Activated CD4-positive, alpha-beta T cell treated with anti-CD3 and anti-CD28 coated beads, Interleukin-2, amount 50 U/mL, for 16 hours (primary cell): ENCODE measurements around the gene AGER.

Source experiments
- DNase-seq: peaks from one replicate; pipeline ENCODE4 v3.0.0-alpha.2; 2020

Gene AGER

DNA sequence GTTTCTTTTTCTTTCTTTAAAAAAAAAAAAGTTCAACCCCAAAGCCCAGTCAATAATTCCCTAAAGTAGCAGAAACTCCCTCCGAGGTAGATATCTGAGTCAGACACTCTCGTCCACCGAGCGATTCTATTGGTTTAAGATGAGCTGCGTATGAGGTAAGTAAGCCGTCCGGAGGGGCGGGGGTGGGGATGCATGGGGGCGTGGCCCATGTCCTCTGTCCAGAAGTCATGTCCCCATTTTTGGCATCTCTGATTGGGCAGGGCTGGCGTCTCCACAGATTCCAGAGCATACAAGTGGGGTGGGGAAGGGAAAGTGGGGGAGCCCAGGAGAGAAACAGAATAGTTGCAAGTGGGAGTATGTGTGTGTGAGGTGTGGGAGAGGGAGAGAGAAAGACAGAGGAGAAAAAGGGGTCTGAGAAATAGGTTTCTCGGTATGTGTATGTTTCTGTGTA lies 1.7 kb upstream of the AGER start:
- peak; percentile 77 for DNase-seq

DNA sequence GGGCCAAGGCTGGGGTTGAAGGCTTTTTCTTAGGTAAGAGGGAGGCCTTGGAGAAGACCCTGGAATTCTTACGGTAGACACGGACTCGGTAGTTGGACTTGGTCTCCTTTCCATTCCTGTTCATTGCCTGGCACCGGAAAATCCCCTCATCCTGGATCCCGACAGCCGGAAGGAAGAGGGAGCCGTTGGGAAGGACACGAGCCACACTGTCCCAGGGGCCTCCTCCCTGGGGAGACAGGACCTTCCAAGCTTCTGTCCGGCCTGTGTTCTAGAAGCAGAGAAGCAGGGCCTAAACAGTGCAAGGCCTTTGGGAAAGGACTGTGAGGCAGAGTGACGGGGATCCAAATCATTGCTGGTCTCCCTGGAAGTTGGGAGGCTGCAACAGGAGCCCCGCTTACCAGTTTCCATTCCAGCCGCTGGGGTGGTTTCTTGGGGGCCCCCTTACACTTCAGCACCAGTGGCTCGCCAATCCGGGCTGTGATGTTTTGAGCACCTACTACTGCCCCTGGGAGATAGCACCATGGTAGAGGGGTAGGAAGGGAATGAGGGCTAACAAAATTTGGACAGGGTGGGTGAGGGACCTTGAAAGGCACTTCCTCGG lies 470 bp downstream of the AGER start:
- no peak for DNase-seq

DNA sequence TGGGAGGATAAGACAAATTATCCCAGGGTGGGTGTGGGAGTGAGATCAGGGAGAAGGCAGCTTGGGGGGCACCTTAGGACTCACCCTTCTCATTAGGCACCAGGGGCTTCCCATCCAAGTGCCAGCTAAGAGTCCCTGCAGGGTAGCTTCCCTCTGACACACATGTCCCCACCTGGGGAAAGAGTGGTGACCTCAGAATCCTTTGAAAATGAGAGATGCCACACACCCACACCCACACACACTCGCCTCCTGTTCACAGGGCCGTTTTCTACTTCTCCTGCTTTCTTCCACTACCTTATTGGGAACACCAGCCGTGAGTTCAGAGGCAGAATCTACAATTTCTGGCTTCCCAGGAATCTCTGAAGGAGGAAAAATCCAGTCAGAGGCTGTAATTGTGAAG lies 1.0 kb downstream of the AGER start:
- no peak for DNase-seq

DNA sequence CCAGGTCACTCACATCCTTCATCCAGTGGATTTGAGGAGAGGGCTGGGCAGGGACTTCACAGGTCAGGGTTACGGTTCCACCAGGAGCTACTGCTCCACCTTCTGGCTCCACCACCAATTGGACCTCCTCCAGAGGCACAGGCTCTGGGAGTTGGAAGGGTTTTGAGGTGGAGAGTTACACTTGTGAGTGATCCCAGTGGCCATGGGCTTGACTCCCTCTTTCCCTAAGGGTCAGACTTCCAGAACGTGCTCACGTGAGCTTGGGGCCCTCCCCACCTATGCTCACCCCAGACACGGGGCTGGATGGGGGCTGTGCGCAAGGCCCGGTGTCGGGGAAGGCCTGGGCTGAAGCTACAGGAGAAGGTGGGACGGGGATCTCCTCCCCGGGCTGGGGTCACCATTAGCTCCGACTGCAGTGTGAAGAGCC lies 1.5 kb downstream of the AGER start:
- no peak for DNase-seq

DNA sequence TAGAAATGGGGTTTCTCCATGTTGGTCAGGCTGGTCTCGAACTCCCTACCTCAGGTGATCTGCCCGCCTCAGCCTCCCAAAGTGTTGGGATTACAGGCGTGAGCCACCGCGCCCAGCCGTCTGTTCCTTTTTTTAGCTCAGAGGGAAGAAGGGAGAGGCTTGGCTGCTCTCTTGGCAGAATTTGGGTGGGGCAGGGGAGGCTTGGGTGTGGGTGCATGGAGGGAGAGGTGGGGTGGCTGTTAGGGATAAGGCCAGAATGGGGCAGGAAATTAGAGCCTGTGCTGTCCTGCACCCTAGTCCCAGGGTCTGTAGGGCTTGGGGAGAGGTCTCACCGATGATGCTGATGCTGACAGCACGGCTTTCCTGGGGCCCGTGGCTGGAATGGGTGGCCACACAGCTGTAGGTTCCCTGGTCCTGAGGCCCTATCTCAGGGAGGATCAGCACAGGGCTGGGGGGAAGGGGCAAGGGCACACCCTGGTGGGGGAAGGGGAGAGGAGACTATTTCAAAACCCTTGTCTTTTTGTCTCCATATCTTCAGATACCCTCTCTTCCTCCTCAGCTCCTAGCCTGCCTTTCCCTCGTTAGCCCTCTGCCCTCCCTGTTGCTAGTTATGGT lies 2.0 kb downstream of the AGER start:
- no peak for DNase-seq

DNA sequence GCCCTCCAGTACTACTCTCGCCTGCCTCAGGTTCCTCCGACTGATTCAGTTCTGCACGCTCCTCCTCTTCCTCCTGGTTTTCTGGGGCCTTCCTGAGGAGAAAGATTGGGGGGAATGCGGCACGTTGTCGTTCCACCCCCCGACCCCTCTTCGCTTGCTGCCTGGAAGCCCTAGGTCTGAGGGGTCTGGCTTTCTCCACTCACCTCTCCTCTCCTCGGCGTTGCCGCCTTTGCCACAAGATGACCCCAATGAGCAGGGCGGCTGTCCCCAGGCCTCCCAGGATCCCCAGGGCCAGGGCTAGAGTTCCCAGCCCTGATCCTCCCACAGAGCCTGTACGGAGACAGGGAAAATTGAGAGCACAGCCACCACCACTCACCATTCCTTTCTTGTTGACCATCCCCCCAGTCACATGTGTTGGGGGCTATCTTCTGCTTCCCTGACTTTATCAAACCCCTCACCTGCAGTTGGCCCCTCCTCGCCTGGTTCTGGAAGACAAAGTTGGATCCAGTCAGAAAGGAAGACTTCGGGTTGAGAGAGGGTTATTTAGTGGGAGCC lies 2.8 kb downstream of the AGER start:
- DNase-seq = no peak

DNA sequence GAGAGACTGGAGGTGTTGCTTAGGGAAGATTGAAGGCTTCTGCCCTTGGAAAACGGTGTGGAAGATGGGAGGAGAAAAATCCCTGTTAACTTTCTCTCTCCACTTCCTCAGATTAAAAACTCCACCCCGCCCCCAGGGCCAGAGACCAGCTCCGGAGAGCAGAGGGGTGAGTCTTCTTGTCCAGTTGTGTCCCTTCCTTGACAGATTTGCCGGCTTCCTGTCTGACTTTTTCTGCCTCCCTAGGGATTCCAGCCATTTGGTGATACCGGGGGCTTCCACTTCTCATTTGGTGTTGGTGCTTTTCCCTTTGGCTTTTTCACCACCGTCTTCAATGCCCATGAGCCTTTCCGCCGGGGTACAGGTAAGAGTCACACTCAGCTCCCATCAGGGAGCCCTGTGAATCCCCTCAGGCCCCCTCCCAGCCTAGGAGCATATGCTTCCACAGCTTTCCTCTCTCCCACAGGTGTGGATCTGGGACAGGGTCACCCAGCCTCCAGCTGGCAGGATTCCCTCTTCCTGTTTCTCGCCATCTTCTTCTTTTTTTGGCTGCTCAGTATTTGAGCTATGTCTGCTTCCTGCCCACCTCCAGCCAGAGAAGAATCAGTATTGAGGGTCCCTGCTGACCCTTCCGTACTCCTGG lies 4.2 kb downstream of the AGER start:
- no peak for DNase-seq

DNA sequence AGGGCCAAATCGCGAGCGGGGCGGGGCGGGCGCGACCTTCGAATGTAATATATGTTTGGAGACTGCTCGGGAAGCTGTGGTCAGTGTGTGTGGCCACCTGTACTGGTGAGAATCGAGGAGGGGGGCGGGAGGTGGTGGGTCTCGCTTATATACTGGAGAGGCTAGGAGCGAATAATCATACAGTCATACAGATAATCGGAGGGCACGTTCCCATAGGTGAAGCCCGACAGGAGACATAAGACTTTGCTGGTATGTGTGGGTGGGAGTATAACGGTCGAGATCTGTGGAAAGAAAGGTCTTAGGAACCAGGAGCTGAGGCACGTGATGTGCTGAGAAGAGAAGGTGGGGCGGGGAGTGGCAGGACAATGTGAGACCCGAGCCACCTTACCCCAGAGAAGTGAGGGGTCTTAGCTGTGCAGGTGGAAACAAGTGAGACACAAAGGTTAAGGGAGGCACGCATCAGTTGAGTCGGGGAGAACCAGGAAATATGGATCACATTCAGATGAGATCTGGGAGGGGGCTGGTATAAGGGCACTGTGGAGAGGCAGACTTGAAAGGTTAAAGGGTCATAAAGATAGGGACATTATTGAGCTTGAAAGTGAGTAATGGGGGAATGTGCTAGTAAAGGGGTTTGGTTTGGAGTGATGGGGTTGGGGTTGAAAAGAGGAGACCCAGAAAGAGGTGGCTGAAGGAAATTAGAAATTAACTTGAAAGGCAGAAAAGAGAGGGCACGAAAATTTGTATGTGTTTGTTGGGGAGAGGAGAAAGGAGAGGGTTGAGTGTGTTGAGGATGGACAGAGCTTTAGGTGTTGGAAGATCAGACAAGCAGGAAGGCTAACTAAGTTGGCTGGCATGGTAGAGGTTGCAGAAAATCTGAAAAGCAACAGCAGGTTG lies 5.3 kb downstream of the AGER start:
- DNase-seq = no peak

DNA sequence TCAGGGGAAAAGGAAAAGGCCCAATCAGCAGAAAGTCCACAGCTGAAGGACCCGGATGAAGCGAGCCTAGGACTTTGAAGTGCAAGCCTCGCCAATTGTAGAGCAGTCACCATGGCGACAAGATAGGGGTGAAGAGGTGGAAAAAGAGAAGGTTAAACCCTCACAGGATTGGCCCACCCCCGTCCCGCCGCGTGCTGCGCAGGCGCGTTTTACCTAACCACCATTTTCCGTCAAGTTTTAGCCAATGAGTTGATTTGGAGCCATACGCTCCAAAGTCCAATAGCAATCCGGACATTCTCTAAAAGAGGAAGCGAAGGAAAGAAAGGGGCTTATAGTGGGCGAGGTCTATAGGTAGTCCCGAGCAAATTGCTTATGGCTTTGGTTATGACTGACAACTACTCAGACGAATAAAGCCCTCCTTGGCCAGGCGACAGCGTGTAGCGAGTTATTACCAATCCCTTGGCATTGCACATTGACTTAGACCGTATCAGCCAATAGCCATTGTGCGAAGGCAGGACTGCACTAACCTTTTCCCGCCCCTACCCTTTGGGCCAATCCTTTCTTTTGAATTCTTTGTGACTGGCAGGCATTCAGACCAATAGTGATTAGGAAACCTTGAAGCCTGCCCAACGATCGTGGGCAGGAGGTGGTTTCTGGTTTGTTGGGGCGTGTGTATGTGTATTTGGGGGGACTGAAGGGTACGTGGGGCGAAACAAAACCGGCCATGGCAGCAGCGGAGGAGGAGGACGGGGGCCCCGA lies 6.1 kb downstream of the AGER start, which contains the start of gene RNF5:
Gene RNF5 (plus strand): TSS at position 618 of the 759 bp plus-strand sequence. CDS start 107 bp downstream, at position 725.
- DNase-seq = peak; percentile 99

DNA sequence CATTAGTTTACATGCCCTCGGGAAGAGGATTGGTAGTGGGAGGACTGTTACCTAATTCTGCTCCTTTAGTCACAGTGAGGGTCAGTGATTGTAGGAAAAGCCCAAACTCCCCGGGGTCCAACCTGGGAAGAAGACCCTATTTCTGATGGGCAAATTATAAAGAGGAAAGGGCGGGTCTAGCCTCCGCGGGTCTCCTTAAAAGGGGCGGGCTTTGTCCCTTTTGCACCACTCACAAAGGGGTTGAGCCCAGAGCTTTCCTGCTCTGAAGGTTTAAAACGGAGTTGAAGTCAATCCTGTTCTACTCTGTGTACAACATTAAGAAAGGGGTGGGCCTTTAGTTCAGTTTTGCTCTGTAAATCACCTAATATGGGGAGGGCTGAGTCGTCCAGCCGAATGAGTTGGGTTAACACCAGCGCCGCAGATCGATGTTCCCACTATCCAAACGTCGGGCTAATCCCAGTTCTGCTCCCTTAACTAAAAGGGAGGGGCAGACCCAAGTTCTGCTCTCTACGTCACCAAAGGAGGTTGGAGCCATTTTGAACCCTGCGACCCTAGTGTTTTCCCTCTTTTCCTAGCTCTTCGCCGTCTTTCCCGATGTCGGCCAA lies 6.8 kb downstream of the AGER start:
- peak; percentile 56 for DNase-seq

DNA sequence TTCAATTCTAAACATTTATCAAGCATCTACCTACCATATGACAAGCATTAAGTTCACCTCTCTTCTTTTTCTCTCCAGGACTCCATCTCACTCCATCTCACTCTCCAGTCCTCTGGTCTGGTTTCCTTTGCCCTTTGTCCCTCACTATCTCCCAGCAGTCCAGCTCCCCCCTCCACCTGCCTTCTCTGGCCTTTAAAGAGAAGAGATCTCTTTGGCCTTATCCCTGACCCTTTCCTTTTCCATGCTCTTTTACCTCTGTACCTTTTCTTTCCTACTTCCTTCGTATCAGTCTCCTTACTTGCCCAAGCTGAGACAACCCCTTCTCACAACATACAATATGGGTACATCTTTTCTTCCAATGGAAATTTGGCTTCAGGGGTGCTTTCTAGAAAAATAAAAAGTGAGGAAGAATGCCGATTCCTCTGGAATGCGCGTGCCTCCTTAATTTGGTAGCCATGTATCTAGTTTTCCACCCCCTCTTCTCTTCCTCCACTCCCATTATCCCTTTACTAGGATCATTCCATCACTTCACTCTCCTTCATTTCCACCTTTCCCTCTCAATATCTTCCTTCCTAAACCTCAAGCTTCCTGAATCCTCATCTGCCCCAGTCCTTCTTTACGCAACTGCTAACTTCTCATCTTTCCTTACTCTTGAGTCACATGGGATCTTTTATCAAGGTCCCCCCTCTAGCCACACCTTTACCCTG lies 7.4 kb downstream of the AGER start:
- no peak for DNase-seq

DNA sequence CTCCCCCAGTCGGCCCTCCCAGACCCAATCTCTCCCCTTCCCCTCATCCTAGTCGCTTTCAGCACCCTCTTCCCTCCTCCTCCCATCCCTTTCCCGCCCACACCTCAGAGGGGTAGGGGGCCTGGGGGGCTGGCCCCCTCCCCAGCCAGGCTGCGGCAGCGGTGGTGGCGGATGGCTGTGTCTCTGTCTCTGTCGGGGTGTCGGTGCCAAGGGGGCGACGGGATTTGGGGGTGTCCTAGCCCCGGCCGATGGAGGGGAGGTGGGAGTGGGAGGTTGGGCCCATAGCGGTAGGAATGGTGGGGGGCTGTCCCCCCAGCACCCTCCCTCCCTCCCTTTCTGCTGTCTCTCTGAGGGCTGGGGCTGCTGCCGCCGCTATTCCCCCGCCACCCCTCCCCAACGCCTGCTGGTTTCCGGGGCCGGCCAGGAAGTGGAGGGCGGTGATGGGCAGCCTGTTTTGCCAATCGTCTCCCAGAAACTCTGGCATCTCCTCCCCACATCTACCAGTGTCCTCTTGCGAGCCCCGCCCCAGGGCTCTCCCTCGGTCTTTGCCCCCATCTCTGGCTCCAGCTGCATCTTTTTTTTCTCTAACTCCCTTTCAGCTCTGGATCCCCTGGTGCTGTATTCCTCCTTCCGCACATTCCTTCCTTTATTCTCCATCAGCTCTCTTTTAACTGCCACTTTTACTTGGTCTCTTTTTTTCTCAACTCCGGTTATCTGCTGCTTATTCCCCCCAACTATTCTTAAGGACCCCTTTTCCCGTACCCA lies 8.2 kb downstream of the AGER start, which contains the start of gene AGPAT1:
Gene AGPAT1 (minus strand): TSS at position 374 of the 765 bp plus-strand sequence. CDS start 4,588 bp downstream, outside the sequence.
- peak; percentile 98 for DNase-seq

DNA sequence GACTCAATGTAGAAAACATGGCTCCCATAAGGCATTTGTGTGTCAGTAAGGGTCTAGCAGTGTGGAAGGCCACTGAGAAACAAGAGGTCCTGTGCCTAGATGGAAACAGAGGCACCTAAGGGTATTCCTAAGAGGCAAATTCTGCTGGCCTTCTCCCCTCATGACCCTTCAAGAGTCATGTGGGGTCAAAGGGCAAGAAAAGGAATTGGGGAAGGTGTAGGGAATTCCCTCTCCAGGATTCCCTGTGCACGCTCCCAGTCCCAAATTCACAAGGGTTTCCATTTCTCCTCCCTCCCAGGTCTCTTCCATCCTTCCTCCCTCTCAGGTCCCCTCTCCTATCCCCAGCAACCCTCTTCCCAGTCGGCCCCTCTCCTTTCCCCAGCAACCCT lies 8.7 kb downstream of the AGER start:
- no peak for DNase-seq

DNA sequence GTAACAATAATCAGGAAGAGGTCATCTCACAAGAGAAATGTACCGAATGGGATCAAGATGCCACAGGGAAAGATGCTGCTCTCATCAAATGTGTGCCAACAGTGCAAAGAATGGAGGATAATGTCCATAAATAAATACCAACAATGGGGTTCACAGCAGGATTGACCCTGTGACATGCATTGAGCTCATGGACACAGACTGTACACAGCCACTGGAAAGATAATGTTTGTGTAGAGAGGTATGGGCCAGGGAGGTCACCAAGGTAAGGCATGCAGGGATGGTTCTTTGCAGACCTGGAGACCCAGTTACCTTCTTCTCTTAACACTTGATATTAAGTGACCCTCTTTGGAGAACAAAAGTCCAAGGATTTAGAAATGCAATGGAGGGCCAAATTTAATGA lies 9.6 kb downstream of the AGER start:
- no peak for DNase-seq

DNA sequence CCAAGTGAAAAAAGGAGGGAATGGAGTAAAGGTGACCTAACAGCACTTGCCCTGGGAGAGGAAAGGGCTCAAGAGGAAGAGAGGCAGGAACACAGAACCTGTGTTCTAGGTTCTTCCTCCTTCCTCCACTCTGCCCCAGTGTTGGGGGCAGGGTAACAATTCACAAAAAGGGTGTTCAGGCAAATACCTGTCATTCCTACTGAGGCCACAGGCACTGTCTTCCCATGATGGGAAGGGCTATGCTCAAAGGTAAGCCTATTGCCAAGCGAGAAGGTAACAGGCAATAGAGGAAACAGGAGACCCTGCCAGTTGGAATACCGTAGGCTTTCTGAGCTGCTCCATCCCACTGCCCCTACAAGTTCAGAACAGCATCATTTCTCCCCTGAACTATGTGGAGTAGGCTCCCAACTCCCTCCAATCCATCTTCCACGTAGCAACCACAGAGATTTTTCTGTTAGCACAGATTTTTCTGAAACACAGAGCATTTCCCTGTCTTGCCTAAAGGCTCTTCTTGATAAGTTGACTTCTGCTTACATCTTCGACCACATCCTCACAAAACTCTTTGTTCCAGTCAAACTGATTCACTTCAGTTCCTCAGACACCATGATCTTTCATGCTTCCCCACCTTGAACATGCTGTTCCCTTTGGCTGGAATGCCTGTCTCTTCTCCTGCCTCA lies 10.9 kb downstream of the AGER start:
- no peak for DNase-seq

DNA sequence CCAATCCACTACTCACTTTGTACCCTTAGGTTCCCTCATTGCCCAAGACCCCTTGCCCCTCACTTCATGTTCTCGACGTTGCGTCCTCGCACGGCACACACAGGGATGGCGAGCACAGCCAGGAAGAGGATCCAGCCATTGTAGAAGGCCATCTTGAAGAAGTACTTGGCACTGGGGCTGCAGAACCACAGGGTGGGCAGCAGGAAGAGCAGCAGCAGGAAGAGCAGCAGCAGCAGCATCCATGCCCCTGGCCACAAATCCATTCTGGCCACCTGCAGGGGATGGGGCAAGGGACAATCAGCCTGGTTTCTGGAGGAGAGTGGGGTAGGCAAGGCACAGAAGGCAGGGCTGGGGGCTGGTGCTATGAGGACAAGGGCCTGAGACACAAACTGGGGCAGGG lies 12.8 kb downstream of the AGER start:
- no peak for DNase-seq

DNA sequence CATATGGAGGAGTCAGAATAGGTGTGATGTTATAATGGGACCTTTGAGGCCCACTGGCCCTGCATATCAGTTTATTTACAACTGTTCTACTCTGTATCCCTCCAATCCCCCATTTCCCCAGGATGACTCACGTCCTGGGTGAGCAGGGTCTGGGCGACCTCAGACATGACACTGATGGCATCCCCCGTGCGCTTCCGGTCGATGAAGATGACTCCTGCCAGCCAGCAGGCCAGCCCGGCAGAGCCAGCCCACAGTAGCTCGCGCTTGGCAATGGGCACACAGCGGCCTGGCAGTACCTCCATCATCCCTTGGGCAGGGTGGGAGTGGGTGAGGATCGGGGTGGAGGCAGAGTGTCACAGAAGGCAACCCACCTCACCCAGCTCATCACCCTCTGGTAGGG lies 13.8 kb downstream of the AGER start:
- DNase-seq = no peak

DNA sequence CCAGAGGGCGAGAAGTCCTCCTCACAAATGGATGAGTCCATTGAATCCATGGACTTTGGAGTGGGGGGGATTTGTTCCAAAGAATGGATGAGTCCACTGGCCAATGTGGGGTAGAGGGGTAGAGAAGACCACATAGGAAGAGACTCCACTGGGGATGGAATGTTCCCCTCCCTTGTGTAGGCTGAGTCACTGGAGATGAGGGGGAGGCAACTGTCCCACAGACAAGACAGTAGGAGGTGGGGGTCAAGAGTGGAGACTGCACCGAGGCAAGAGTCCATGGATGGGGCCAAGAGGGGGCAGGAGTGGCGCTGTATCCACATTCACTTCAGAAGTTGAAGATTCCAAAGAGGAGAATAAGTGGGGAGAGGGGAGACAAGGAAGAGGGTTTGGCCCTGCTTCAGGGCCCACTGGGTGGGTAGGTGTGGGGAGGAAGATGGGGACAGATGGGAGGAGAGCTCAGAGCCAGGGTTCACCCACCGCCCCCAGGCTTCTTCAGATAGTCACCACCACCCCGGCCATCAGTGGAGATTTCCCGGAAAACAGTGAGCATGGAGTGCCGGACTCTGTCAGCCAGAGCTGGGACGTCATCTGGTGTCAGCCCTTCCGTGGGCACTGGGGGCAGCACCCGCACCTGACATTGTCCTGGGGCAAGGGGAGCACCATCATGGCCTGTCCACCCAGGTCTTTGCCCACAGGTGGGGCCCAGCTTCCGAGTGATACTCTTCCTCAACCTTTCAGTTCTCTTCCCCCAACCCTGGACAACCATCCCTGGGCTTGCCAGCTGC lies 15.1 kb downstream of the AGER start:
- no peak for DNase-seq

DNA sequence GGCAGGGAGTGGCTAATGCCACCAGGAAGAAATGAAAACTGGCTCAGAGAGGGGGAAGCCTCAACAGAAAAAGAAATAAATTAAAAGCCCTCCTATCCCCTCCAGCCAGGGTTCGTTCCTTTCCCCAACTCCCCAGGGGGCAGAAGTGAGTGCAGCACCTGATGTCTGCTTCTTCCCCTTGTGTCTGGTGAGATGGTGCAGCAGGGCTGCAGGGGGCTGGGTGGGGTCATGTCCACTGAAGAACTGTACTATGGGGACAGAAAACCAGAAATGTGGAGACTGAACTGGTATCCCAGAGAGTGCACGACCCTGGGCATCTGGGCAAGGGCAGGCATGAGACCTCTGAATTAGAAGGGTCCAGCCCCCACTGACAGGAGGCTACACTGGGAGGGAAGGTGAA lies 15.7 kb downstream of the AGER start:
- DNase-seq = no peak
